ENCODE data around the gene PLEKHM3. TPM values are rescaled to one million over a fixed set of nuclear protein-coding genes. Genes with fewer than 3 reads are reported as not detected.

PLEKHM3 gene
- total and polyA plus RNA-seq, 2 of the 13 experiments (the other 11 are each of a cell fraction or from before 2014, with no cell fraction given) = 4.5 to 4.7 TPM

- ChIA-PET POLR2A (no interaction called here), CTCF (ENCODE audit: low intra/inter-chr PET ratio, low total read pairs) (no interaction called here)
- no peak overlapping the region for H3K4me3 ChIP-seq (replicated peaks in 1 of 3; ENCODE audit: insufficient read depth in 1 of 3, low read depth in 2 of 3, low read length in 3 of 3)
- TF ChIP-seq SP5 (CRISPR knock-in tag; IDR thresholded peaks at IDR 0.05; ENCODE audit: borderline replicate concordance, low read depth) (peak; percentile 58; the same call in 1 of the 2 replicates), ZFX (CRISPR knock-in tag; IDR thresholded peaks at IDR 0.05; ENCODE audit: low read depth) (peak; percentile 22; the same call in 1 of the 2 replicates), BCL3 (CRISPR knock-in tag; IDR thresholded peaks at IDR 0.05) (no peak)
- 0 out of 5 replicates have a peak, but pooled peaks cover 0 to 4% of the 10 kb centered on the region in 2 experiments for H3K36me3 ChIP-seq (replicated peaks in 1 of 2; ENCODE audit: control insufficient read depth in 1 of 2, insufficient read depth in 2 of 2, low read length in 2 of 2)
- H3K9ac ChIP-seq (ENCODE audit: insufficient read depth, low read depth, low read length) = no peak overlapping the region
- FAIRE-seq (no peak), ATAC-seq (no peak), DNase-seq (ENCODE audit: low spot score) (peak; percentile 49)
- H3K27ac ChIP-seq (ENCODE audit: extremely low read length, insufficient read depth, low read length) = peak overlapping the region; percentile 8
- intact Hi-C loops (cut with micrococcal nuclease; ENCODE audit: unreplicated experiment) = no loop called here
- no peak overlapping the region for H2AFZ ChIP-seq (ENCODE audit: low read length)
- peaks cover 51% of the 10 kb centered on the region for H3K4me1 ChIP-seq (ENCODE audit: insufficient read depth, low read length)
- H3K27me3 ChIP-seq (ENCODE audit: control insufficient read depth in 1 of 2, insufficient read depth in 2 of 2, low read length in 2 of 2) = no peaks in the 10 kb centered on the region
- in situ Hi-C loops (cut with HindIII; ENCODE audit: extremely low pct_ligation_motif_present, low pct_unique_long_range_greater_than_20kb) = no loop called here
- H3K9me3 ChIP-seq (ENCODE audit: low read length) = no peaks in the 10 kb centered on the region
- no peaks in the 10 kb centered on the region for H3K79me2 ChIP-seq (ENCODE audit: insufficient read depth, low read length)
- H4K20me1 ChIP-seq (ENCODE audit: insufficient read depth, low read length) = no peaks in the 10 kb centered on the region
- BruUV-seq (replicated peaks) = no TSS peak
- no peak overlapping the region for H3K4me2 ChIP-seq (ENCODE audit: low read depth, low read length)
Measured at GRCh38 chr2:207928079-207928478, 97.2 kb downstream of the PLEKHM3 start.

- CTCF ChIA-PET (ENCODE audit: low intra/inter-chr PET ratio, low total read pairs) = no interaction called here
- no peaks in the 10 kb centered on the region for H3K27me3 ChIP-seq (ENCODE audit: control insufficient read depth in 1 of 2, insufficient read depth in 2 of 2, low read length in 2 of 2)
- POLR2A ChIA-PET = interaction anchor here (0.8 to 2.6 kb wide), 19 partner anchors 8 to 179 kb away, joined by 3 to 55 read pairs (median 8); partner anchors contain the start of gene FZD5
- H3K9me3 ChIP-seq (ENCODE audit: low read length) = no peaks in the 10 kb centered on the region
- H4K20me1 ChIP-seq (ENCODE audit: insufficient read depth, low read length) = no peaks in the 10 kb centered on the region
- H3K79me2 ChIP-seq (ENCODE audit: insufficient read depth, low read length) = no peaks in the 10 kb centered on the region
- H3K4me3 ChIP-seq (replicated peaks in 1 of 3; ENCODE audit: insufficient read depth in 1 of 3, low read depth in 2 of 3, low read length in 3 of 3) = peak overlapping the region in 1 of 3 experiments; percentile 18; a peak in 1 of 6 replicates
- peak overlapping the region; percentile 66 for H3K27ac ChIP-seq (ENCODE audit: extremely low read length, insufficient read depth, low read length)
- H3K4me2 ChIP-seq (ENCODE audit: low read depth, low read length) = peak overlapping the region; percentile 54
- 67% methylated on average over 4 of the region's 4 CpGs for WGBS (ENCODE audit: low lambda C conversion rate)
- FAIRE-seq (no peak), DNase-seq (ENCODE audit: low spot score) (no peak), ATAC-seq (peak; percentile 5; the same call in 1 of the 3 replicates)
- in situ Hi-C loops (cut with HindIII; ENCODE audit: extremely low pct_ligation_motif_present, low pct_unique_long_range_greater_than_20kb) = no loop called here
- no TSS peak for BruUV-seq (replicated peaks)
- H3K4me1 ChIP-seq (ENCODE audit: insufficient read depth, low read length) = peaks cover 51% of the 10 kb centered on the region
- peak overlapping the region; percentile 18 for H2AFZ ChIP-seq (ENCODE audit: low read length)
- intact Hi-C loops (cut with micrococcal nuclease; ENCODE audit: unreplicated experiment) = loop anchor here (1.0 to 2.0 kb wide), 3 partner anchors 56 to 106 kb away; no protein-coding TSS in a partner anchor
- TF ChIP-seq ZNF691 (CRISPR knock-in tag; IDR thresholded peaks at IDR 0.05; ENCODE audit: borderline replicate concordance, low read depth) (no peak), TARDBP (CRISPR knock-in tag; IDR thresholded peaks at IDR 0.05) (no peak), RCOR2 (CRISPR knock-in tag; IDR thresholded peaks at IDR 0.05) (0 out of 2 replicates have a peak, but pooled peaks have one; percentile 34), NRL (CRISPR knock-in tag; IDR thresholded peaks at IDR 0.05; ENCODE audit: borderline replicate concordance) (no peak), ZSCAN12 (CRISPR knock-in tag; IDR thresholded peaks at IDR 0.05) (no peak), ZSCAN22 (CRISPR knock-in tag; IDR thresholded peaks at IDR 0.05) (no peak)
- H3K36me3 ChIP-seq (replicated peaks in 1 of 2; ENCODE audit: control insufficient read depth in 1 of 2, insufficient read depth in 2 of 2, low read length in 2 of 2) = peaks cover 0 to 6% of the 10 kb centered on the region in 2 experiments; a peak in 1 of 5 replicates
- H3K9ac ChIP-seq (ENCODE audit: insufficient read depth, low read depth, low read length) = peak overlapping the region; percentile 11; the same call in 1 of the 2 replicates
Measured at GRCh38 chr2:207926989-207927300, 98.4 kb downstream of the PLEKHM3 start.

Data from HepG2 (cell line).